SK-N-SH treated with all-trans-retinoic acid at 6 μM for 48 hours (cell line): Measurements from ENCODE around the gene RASGRF2.

Source experiments
- CSDC2 ChIP-seq: fragments of 250-450 bp; sonication (Bioruptor Pico); IDR thresholded peaks from 2 replicates; pipeline ENCODE4 v1.5.0; 2020; ENCODE audit warnings: mild to moderate bottlenecking, moderate library complexity
- OSR1 ChIP-seq: fragments of 250-450 bp; sonication (Bioruptor Pico); IDR thresholded peaks from 2 replicates; pipeline ENCODE4 v1.8.0; 2022; ENCODE audit warnings: moderate library complexity, mild to moderate bottlenecking, inconsistent platforms
- PPARA ChIP-seq: fragments of 250-450 bp; sonication (Bioruptor Pico); IDR thresholded peaks from 2 replicates; pipeline ENCODE4 v1.5.0; 2020; ENCODE audit warnings: mild to moderate bottlenecking, borderline replicate concordance
- RARB ChIP-seq: fragments of 250-450 bp; sonication (Bioruptor Pico); IDR thresholded peaks from 2 replicates; pipeline ENCODE4 v1.8.0; 2021; ENCODE audit warnings: mild to moderate bottlenecking, moderate library complexity
- SNAI2 ChIP-seq: fragments of 250-450 bp; sonication (Bioruptor Pico); IDR thresholded peaks from 2 replicates; pipeline ENCODE4 v1.5.0; 2020; ENCODE audit warnings: mild to moderate bottlenecking, moderate library complexity
- TCF4 ChIP-seq: fragments of 250-450 bp; sonication (Bioruptor Pico); IDR thresholded peaks from 2 replicates; pipeline ENCODE4 v1.8.0; 2021; ENCODE audit warnings: mild to moderate bottlenecking, moderate library complexity, borderline replicate concordance
- ZFP3 ChIP-seq: fragments of 250-450 bp; sonication (Bioruptor Pico); IDR thresholded peaks from 2 replicates; pipeline ENCODE4 v1.5.0; 2020; ENCODE audit warnings: mild to moderate bottlenecking, moderate library complexity
- ZFP30 ChIP-seq: fragments of 450-650 bp; formaldehyde crosslinking; IDR thresholded peaks from 2 replicates; pipeline ENCODE4 v1.5.0; 2022; ENCODE audit warnings: mild to moderate bottlenecking, moderate library complexity
- ZNF565 ChIP-seq: fragments of 450-650 bp; formaldehyde crosslinking; conservative IDR thresholded peaks from 2 replicates; pipeline ENCODE4 v1.5.0; 2020; ENCODE audit warnings: low read depth, mild to moderate bottlenecking, moderate library complexity
- ZNF8 ChIP-seq: fragments of 450-650 bp; formaldehyde crosslinking; IDR thresholded peaks from 2 replicates; pipeline ENCODE4 v1.5.0; 2020; ENCODE audit warnings: mild to moderate bottlenecking, moderate library complexity
- TF ChIP-seq, protein P1 (sequence below): fragments of 250-450 bp; sonication (Bioruptor Pico); IDR thresholded peaks from 2 replicates; pipeline ENCODE4 v1.5.0; 2020; ENCODE audit warnings: mild to moderate bottlenecking, moderate library complexity
- TF ChIP-seq, protein P2 (sequence below): fragments of 250-450 bp; sonication (Bioruptor Pico); IDR thresholded peaks from 2 replicates; pipeline ENCODE4 v1.8.0; 2020; ENCODE audit warnings: mild to moderate bottlenecking, moderate library complexity, borderline replicate concordance

DNA sequence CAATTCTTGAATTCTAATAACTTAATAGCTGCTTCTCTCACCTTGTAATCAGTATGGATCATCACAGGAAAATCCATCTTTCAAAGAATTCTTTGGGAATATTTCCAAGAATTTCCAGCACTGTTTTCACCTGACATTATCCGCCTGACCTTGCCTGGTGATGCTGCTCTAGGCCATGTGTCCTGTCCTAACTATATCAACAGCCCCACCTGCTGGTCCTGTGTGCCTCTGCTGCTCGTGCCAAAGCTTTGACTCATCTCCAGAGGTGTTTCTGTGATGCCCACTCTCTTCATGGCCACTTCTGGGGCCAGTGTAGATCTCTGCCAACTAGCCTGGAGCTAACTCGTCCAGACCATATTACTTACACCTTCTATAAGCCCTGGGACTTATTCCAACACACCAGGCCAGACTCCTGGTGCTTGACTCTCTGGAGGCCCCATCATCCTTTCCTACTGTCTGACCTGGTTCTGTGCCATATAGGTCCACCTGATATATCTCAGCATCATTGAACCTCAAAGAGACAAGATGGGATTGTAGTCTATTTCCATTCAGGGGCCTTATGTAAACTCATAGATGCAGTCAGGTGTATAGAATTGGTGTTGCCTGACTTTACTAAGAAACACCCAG is 205.4 kb downstream of the RASGRF2 start:
- no peak for TF ChIP-seq PPARA (CRISPR knock-in tag)
- no peak for TF ChIP-seq SNAI2 (CRISPR knock-in tag)
- TF ChIP-seq, protein P1, sequence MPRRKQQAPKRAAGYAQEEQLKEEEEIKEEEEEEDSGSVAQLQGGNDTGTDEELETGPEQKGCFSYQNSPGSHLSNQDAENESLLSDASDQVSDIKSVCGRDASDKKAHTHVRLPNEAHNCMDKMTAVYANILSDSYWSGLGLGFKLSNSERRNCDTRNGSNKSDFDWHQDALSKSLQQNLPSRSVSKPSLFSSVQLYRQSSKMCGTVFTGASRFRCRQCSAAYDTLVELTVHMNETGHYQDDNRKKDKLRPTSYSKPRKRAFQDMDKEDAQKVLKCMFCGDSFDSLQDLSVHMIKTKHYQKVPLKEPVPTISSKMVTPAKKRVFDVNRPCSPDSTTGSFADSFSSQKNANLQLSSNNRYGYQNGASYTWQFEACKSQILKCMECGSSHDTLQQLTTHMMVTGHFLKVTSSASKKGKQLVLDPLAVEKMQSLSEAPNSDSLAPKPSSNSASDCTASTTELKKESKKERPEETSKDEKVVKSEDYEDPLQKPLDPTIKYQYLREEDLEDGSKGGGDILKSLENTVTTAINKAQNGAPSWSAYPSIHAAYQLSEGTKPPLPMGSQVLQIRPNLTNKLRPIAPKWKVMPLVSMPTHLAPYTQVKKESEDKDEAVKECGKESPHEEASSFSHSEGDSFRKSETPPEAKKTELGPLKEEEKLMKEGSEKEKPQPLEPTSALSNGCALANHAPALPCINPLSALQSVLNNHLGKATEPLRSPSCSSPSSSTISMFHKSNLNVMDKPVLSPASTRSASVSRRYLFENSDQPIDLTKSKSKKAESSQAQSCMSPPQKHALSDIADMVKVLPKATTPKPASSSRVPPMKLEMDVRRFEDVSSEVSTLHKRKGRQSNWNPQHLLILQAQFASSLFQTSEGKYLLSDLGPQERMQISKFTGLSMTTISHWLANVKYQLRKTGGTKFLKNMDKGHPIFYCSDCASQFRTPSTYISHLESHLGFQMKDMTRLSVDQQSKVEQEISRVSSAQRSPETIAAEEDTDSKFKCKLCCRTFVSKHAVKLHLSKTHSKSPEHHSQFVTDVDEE, result no peak
- no peak for TF ChIP-seq OSR1 (CRISPR knock-in tag)
- TF ChIP-seq CSDC2 (CRISPR knock-in tag), result no peak
- TF ChIP-seq, protein P2, sequence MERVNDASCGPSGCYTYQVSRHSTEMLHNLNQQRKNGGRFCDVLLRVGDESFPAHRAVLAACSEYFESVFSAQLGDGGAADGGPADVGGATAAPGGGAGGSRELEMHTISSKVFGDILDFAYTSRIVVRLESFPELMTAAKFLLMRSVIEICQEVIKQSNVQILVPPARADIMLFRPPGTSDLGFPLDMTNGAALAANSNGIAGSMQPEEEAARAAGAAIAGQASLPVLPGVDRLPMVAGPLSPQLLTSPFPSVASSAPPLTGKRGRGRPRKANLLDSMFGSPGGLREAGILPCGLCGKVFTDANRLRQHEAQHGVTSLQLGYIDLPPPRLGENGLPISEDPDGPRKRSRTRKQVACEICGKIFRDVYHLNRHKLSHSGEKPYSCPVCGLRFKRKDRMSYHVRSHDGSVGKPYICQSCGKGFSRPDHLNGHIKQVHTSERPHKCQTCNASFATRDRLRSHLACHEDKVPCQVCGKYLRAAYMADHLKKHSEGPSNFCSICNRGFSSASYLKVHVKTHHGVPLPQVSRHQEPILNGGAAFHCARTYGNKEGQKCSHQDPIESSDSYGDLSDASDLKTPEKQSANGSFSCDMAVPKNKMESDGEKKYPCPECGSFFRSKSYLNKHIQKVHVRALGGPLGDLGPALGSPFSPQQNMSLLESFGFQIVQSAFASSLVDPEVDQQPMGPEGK (CRISPR knock-in tag), result no peak
- no peak for TF ChIP-seq ZNF8 (CRISPR knock-in tag)
- no peak for TF ChIP-seq TCF4 (CRISPR knock-in tag)
- TF ChIP-seq ZFP3 (CRISPR knock-in tag), result no peak
- no peak for TF ChIP-seq RARB (CRISPR knock-in tag)
- no peak for TF ChIP-seq ZNF565 (CRISPR knock-in tag)
- TF ChIP-seq ZFP30 (CRISPR knock-in tag), result no peak
